IPS-15b (cell line): Measurements from ENCODE around the gene NADK2.

Experiments used
- H3K27me3 ChIP-seq: one replicate; pipeline ENCODE4 v1.6.1; 2013; ENCODE audit warnings: low read length; ENCODE audit not compliant: control insufficient read depth, insufficient read depth
- H3K36me3 ChIP-seq: one replicate; pipeline ENCODE4 v1.6.1; 2013; ENCODE audit warnings: low read length; ENCODE audit not compliant: control insufficient read depth, insufficient read depth
- H3K4me1 ChIP-seq: one replicate; pipeline ENCODE4 v1.6.1; 2013; ENCODE audit warnings: mild to moderate bottlenecking, low read length; ENCODE audit not compliant: control insufficient read depth, insufficient read depth
- H3K4me3 ChIP-seq: one replicate; pipeline ENCODE4 v1.5.1; 2013; ENCODE audit warnings: low read depth, low read length
- H3K9ac ChIP-seq: one replicate; pipeline ENCODE4 v1.6.1; 2013; ENCODE audit warnings: low read depth, mild to moderate bottlenecking, low read length
- H3K9me3 ChIP-seq: one replicate; pipeline ENCODE4 v1.6.1; 2013; ENCODE audit warnings: mild to moderate bottlenecking, low read length; ENCODE audit not compliant: control insufficient read depth, insufficient read depth

NADK2 gene

GRCh38 chr5:36242534-36243485 lies 1.1 kb upstream of the NADK2 start:
- Histone ChIP-seq H3K4me3 (peak overlapping the region; percentile 12), H3K9ac (no peak overlapping the region), H3K9me3 (no peaks in the 10 kb centered on the region), H3K4me1 (peaks cover 7% of the 10 kb centered on the region), H3K36me3 (no peaks in the 10 kb centered on the region), H3K27me3 (peaks cover 13% of the 10 kb centered on the region)

- Histone ChIP-seq H3K9me3 (no peaks in the 10 kb centered on the region), H3K36me3 (no peaks in the 10 kb centered on the region), H3K4me3 (peak overlapping the region; percentile 80), H3K27me3 (peaks cover 13% of the 10 kb centered on the region), H3K9ac (peak overlapping the region; percentile 71), H3K4me1 (peaks cover 7% of the 10 kb centered on the region)
Measured at GRCh38 chr5:36240779-36241630, 720 bp downstream of the NADK2 start.

- Histone ChIP-seq H3K27me3 (peaks cover 13% of the 10 kb centered on the region), H3K9me3 (no peaks in the 10 kb centered on the region), H3K4me3 (no peak overlapping the region), H3K9ac (no peak overlapping the region), H3K4me1 (peaks cover 7% of the 10 kb centered on the region), H3K36me3 (no peaks in the 10 kb centered on the region)
Measured at GRCh38 chr5:36239370-36240293, 2.1 kb downstream of the NADK2 start.

GRCh38 chr5:36238502-36239295 lies 3.0 kb downstream of the NADK2 start:
- H3K27me3 ChIP-seq = peaks cover 13% of the 10 kb centered on the region
- H3K9me3 ChIP-seq = no peaks in the 10 kb centered on the region
- H3K4me3 ChIP-seq = no peak overlapping the region
- no peak overlapping the region for H3K9ac ChIP-seq
- no peaks in the 10 kb centered on the region for H3K36me3 ChIP-seq
- H3K4me1 ChIP-seq = peaks cover 7% of the 10 kb centered on the region

- H3K9ac ChIP-seq = no peak overlapping the region
- no peak overlapping the region for H3K4me3 ChIP-seq
- no peaks in the 10 kb centered on the region for H3K9me3 ChIP-seq
- no peaks in the 10 kb centered on the region for H3K36me3 ChIP-seq
- H3K4me1 ChIP-seq = peaks cover 7% of the 10 kb centered on the region
- peaks cover 3% of the 10 kb centered on the region for H3K27me3 ChIP-seq
Measured at GRCh38 chr5:36237751-36238150, 4.0 kb downstream of the NADK2 start.

- no peaks in the 10 kb centered on the region for H3K27me3 ChIP-seq
- peaks cover 4% of the 10 kb centered on the region for H3K4me1 ChIP-seq
- H3K4me3 ChIP-seq = no peak overlapping the region
- H3K36me3 ChIP-seq = no peaks in the 10 kb centered on the region
- H3K9me3 ChIP-seq = no peaks in the 10 kb centered on the region
- no peak overlapping the region for H3K9ac ChIP-seq
Measured at GRCh38 chr5:36236801-36237200, 4.9 kb downstream of the NADK2 start.

GRCh38 chr5:36232533-36232932 lies 9.2 kb downstream of the NADK2 start:
- Histone ChIP-seq H3K36me3 (no peaks in the 10 kb centered on the region), H3K9me3 (no peaks in the 10 kb centered on the region), H3K27me3 (no peaks in the 10 kb centered on the region), H3K4me3 (no peak overlapping the region), H3K4me1 (no peaks in the 10 kb centered on the region), H3K9ac (no peak overlapping the region)

- H3K9me3 ChIP-seq = no peaks in the 10 kb centered on the region
- no peak overlapping the region for H3K4me3 ChIP-seq
- no peaks in the 10 kb centered on the region for H3K27me3 ChIP-seq
- no peak overlapping the region for H3K9ac ChIP-seq
- no peaks in the 10 kb centered on the region for H3K36me3 ChIP-seq
- H3K4me1 ChIP-seq = no peaks in the 10 kb centered on the region
Measured at GRCh38 chr5:36230151-36230790, 11.5 kb downstream of the NADK2 start.

- H3K4me1 ChIP-seq = no peaks in the 10 kb centered on the region
- H3K36me3 ChIP-seq = no peaks in the 10 kb centered on the region
- no peak overlapping the region for H3K9ac ChIP-seq
- no peak overlapping the region for H3K4me3 ChIP-seq
- H3K27me3 ChIP-seq = no peaks in the 10 kb centered on the region
- no peaks in the 10 kb centered on the region for H3K9me3 ChIP-seq
Measured at GRCh38 chr5:36228505-36228904, 13.2 kb downstream of the NADK2 start.

GRCh38 chr5:36227046-36227445 lies 14.7 kb downstream of the NADK2 start:
- Histone ChIP-seq H3K36me3 (no peaks in the 10 kb centered on the region), H3K9ac (no peak overlapping the region), H3K4me3 (no peak overlapping the region), H3K4me1 (no peaks in the 10 kb centered on the region), H3K27me3 (no peaks in the 10 kb centered on the region), H3K9me3 (no peaks in the 10 kb centered on the region)
